ENCODE results near the gene RAB40A. TPM values are rescaled to one million over a fixed set of nuclear protein-coding genes. Genes with fewer than 3 reads are reported as not detected.

The RAB40A gene
- total RNA-seq, 1 experiment from 2014 or later = not detected

DNA sequence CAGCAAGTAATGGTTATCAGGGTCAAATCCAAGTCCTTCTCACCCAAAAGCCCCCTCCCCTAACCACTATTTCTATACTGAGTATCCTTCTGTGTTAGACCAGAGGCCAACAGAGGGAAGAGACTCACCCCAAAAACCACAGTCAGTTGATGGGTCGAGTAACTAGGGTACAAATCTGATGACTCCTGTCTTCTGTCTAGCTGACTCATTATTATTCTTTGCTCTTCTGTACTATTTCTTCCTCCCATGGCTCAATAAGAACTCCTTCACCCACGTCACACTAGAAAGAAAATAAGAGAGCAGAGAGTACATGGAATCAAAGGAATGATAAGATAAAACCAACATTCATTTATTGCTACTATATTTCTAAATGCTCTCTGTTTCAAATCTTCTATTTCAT, 2.0 kb downstream of the RAB40A start:
- H3T11ph ChIP-seq (ENCODE audit: low read length) = no peak overlapping the region
- no peaks in the 10 kb centered on the region for H3K79me1 ChIP-seq (ENCODE audit: insufficient read depth, low read depth, low read length, poor library complexity, severe bottlenecking)
- Mint-ChIP-seq H3K9me3 (peaks cover 0 to 21% of the 10 kb centered on the region in 2 experiments; a peak in 2 of 5 replicates), H3K4me3 (no peak overlapping the region), H3K27me3 (ENCODE audit: low read depth) (no peaks in the 10 kb centered on the region; the same call in 1 of the 2 replicates), H3K36me3 (ENCODE audit: insufficient read depth in 1 of 3, low read depth in 3 of 3) (no peaks in the 10 kb centered on the region), H3K27ac (no peak overlapping the region), H3K4me1 (peaks cover 3 to 6% of the 10 kb centered on the region in 2 experiments)
- H3K79me2 ChIP-seq (ENCODE audit: insufficient read depth, low read length) = no peaks in the 10 kb centered on the region
- H4K8ac ChIP-seq (replicated peaks; ENCODE audit: insufficient read length, low read depth, low read length) = no peak overlapping the region
- H3K4me1 ChIP-seq (ENCODE audit: insufficient read depth, low read length) = no peaks in the 10 kb centered on the region
- no peak overlapping the region for H2BK15ac ChIP-seq (ENCODE audit: low read depth, low read length)
- no peaks in the 10 kb centered on the region for H4K20me1 ChIP-seq (ENCODE audit: control insufficient read depth, insufficient read depth, insufficient read length)
- no peak overlapping the region for H3K56ac ChIP-seq (ENCODE audit: insufficient read length, low read depth, low read length)
- H2BK5ac ChIP-seq (ENCODE audit: insufficient read length, low read length) = no peak overlapping the region
- no CpG with 5 or more reads among the region's 2 CpGs for WGBS (ENCODE audit: extremely low coverage, insufficient read length, low lambda C conversion rate)
- no peaks in the 10 kb centered on the region for H3K23me2 ChIP-seq (ENCODE audit: insufficient read length, low read depth, low read length, poor library complexity, severe bottlenecking)
- no peak overlapping the region for H3K23ac ChIP-seq (ENCODE audit: insufficient read length, low read depth, low read length)
- no peak overlapping the region for H2AK5ac ChIP-seq (ENCODE audit: insufficient read length, low read length)
- H2BK20ac ChIP-seq (ENCODE audit: low read depth, low read length, poor library complexity, severe bottlenecking) = no peak overlapping the region
- no peak for DNase-seq
- H3K27me3 ChIP-seq (ENCODE audit: insufficient read depth, low read length) = no peaks in the 10 kb centered on the region
- H3K4me2 ChIP-seq (ENCODE audit: insufficient read depth, insufficient read length, low read length) = no peak overlapping the region
- no peak overlapping the region for H3K4ac ChIP-seq (ENCODE audit: low read depth, low read length)
- TF ChIP-seq, protein P1, sequence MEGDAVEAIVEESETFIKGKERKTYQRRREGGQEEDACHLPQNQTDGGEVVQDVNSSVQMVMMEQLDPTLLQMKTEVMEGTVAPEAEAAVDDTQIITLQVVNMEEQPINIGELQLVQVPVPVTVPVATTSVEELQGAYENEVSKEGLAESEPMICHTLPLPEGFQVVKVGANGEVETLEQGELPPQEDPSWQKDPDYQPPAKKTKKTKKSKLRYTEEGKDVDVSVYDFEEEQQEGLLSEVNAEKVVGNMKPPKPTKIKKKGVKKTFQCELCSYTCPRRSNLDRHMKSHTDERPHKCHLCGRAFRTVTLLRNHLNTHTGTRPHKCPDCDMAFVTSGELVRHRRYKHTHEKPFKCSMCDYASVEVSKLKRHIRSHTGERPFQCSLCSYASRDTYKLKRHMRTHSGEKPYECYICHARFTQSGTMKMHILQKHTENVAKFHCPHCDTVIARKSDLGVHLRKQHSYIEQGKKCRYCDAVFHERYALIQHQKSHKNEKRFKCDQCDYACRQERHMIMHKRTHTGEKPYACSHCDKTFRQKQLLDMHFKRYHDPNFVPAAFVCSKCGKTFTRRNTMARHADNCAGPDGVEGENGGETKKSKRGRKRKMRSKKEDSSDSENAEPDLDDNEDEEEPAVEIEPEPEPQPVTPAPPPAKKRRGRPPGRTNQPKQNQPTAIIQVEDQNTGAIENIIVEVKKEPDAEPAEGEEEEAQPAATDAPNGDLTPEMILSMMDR (conservative IDR thresholded peaks at IDR 0.05) = no peak
- H2BK12ac ChIP-seq (ENCODE audit: insufficient read length, low read depth, low read length) = no peak overlapping the region
- no peak overlapping the region for H3K27ac ChIP-seq (ENCODE audit: insufficient read length, low read depth, low read length)
- no peaks in the 10 kb centered on the region for H3K9me3 ChIP-seq (ENCODE audit: control insufficient read depth, low read depth, low read length)
- H3K18ac ChIP-seq (ENCODE audit: insufficient read length, low read depth, low read length) = no peak overlapping the region
- H3K9ac ChIP-seq (ENCODE audit: extremely low read depth, insufficient read length, low read length) = no peak overlapping the region
- no peak overlapping the region for H2BK120ac ChIP-seq (ENCODE audit: low read depth, low read length, poor library complexity, severe bottlenecking)
- no peak overlapping the region for H4K5ac ChIP-seq (ENCODE audit: insufficient read length, low read depth, low read length)
- no peak overlapping the region for H4K91ac ChIP-seq (ENCODE audit: insufficient read length, low read depth, low read length)
- H3K14ac ChIP-seq (ENCODE audit: insufficient read depth, low read length) = no peak overlapping the region
- H2AFZ ChIP-seq (ENCODE audit: low read length) = no peak overlapping the region
